Measurements from ENCODE around the gene ATG2B.
A peak's percentile ranks its signal among the peaks of the same experiment; 100 is the strongest.

ATG2B gene

GRCh38 chr14:96304956-96305355, 58.2 kb downstream of the ATG2B start:
- DNase-seq = peak in 1 of 2 experiments; percentile 13

DNA sequence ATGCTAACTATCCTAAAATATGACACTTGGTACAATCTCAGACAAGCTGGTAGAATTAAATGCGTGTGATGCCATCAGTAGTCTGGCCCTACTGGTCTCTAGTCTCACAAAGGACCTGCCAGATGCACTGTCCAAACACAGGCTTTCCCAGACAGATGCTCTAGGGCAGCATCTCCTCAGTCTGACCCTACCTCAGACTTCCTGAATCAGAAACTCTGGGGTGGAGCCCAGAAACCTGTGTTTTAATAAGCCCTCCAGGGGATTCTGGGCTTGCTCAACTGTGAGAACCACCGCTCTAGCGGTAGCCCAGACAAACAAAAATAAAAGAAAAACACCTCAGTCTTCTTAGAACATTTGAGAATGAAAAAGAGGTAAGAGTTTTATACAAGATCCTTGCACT, 59.2 kb downstream of the ATG2B start:
- DNase-seq = no peak

DNA sequence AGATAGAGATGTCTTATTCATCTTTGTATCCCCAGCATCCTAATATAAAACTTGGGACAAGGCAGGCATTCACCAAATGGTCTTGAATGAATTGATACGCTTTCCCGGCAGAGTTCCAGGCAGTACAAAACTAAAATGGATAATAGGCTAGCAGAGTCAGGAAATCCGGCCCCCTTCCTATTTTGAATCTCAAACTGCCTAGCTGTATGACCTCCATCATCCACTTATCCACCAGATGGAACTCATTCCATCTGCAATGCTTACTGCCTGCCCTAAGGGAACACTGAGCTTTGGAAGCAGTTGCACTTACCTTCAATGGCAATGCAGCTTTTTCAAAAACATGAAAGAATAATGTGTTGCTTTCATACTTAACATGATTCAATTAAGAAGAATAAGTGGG, 63.7 kb downstream of the ATG2B start:
- DNase-seq = no peak

DNA sequence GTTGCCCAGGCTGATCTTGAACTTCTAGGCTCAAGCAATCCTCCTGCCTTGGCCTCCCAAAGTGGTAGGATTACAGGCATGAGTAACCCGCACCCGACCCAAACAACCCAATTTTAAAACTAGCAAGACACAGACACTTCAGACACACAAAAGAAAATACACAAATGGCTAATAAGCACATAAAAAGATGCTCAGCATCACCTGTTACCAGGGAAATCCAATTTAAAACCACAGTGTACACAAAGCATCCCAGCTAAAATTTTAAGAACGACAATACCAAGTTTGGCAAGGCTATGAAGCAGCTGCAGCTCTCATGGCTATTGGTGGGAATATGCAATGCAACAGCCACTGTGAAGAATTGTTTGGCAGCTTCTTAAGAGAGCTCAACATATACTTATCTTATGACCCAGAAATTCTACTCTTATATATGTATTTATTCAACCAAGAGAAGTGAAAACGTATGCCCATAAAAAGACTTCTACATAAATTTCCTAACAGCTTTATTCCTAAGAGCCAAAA, 65.1 kb downstream of the ATG2B start:
- DNase-seq = no peak

GRCh38 chr14:96297000-96297399, 66.1 kb downstream of the ATG2B start:
- DNase-seq = peak in 1 of 2 experiments; percentile 52

DNA sequence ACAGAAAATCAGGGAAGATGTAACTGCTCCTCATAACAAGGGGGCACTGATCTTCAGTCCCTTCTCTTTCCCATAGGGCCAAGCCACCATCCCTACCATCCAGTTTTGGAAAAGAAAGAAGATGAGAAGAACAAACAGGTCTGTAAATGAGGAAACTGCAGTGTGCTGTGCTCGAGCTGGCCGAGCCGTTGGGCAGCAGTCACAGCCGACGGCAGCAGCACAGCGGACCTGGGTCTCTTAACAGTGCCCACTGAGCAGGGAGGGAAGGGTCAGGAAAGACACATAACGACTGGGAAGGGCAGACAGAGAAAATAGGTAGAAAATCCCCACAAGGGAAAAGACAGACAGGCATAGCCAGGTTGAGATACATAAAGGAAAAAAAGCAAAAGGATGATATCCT, 68.9 kb downstream of the ATG2B start:
- DNase-seq = no peak

DNA sequence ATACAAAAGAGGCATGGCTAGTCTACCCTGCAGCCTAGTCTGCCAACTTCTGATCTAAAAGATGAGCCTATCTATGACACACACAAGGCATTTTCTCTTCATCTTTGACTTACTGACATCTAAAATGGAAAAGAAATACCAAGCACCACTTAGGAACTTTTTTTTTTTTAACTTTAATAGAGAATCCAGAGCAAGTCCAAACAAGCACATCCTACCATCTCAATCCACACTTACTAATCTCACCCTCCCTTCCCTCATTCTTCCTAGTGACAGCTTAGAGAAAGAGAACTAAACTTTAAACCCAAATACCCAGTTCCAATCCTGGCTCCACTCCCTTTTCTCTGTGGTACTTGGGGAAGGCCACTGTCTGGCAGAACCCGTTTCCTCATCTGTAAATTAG, 75.3 kb downstream of the ATG2B start:
- no peak for DNase-seq

DNA sequence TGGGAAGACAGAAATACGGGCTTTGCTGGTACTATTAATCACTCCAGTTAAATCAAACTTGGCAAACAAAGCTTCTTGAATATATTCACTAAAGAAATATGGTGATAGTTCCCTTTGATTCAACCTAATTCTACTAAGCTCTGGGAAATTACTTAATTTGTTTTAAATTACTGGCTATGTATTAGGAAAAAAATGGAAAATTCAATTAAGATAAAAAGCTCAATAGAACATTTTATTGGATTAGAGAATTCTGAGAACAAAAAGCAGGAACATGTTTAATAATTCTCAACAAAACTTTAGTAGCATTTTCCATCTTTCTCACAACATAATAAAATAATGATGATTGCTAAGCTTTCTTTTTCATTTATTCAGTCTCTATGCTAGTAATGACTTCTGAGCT, 76.9 kb downstream of the ATG2B start:
- DNase-seq = no peak

- DNase-seq = no peak
Measured at GRCh38 chr14:96285667-96286066, 77.5 kb downstream of the ATG2B start.

GRCh38 chr14:96284430-96284829, 78.7 kb downstream of the ATG2B start:
- DNase-seq = no peak

DNA sequence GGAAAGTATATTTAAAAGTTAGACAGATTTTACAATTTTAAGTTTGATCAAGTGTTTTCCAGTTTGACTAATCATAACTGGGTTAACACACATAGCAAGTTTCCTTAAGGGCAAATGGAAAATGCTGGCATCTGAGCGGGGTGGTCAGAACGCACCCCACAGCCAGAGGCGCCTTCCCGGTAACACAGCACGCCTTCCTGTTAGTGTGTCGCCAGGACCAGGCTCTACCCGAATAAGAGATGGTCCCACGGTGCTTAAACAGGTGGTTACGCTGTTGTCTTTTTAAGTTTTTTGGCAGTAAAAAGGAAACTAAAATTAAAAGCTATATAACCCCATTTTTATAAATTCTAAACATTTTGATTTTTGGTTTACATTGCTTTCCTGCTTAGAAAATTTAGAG, 79.1 kb downstream of the ATG2B start:
- DNase-seq = no peak

DNA sequence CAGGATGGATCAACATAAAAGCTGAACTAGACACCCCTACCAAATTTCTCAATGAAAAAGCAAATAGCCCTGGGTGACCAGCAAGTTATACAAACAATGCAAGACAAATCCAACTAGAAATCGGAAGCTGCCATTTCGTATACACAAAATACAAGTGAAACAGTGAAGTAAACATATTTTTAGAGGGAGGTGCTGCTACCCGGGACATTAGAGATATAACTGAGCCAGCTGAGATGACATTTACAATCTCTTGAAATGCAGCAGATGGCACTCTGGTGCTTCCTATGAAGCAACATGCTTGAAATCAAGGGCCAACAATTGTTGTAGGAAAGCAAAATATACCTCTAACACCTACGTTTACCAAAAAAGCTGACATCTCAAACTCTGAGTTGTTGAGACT, 81.7 kb downstream of the ATG2B start:
- no peak for DNase-seq

GRCh38 chr14:96280104-96280503, 83.0 kb downstream of the ATG2B start:
- DNase-seq = no peak

- no peak for DNase-seq
Measured at GRCh38 chr14:96279564-96279963, 83.6 kb downstream of the ATG2B start.

DNA sequence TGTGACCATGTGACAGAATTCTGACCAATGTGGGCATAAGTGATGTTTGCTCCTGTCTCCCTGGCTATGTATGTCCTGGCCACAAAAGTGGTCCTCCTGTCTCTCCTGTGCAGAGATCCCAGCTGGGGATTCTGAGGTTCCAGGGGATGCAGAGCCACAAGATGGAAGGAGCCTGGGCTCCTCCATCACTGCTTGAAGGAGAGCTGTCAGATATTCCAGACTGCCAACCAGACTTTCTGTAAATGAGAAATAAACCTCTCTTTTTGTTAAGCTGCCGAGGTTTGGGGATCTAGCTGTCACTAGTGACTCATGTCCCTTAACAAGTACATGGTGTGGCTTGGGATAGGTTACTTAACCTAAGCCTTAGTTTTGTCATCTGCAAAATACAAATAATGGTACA, 85.3 kb downstream of the ATG2B start:
- no peak for DNase-seq

GRCh38 chr14:96275177-96276112, 87.7 kb downstream of the ATG2B start:
- peak; percentile 41 to 81 for DNase-seq

GRCh38 chr14:96274543-96274942, 88.6 kb downstream of the ATG2B start:
- DNase-seq = no peak

GRCh38 chr14:96274122-96274521, 89.0 kb downstream of the ATG2B start:
- DNase-seq = no peak

DNA sequence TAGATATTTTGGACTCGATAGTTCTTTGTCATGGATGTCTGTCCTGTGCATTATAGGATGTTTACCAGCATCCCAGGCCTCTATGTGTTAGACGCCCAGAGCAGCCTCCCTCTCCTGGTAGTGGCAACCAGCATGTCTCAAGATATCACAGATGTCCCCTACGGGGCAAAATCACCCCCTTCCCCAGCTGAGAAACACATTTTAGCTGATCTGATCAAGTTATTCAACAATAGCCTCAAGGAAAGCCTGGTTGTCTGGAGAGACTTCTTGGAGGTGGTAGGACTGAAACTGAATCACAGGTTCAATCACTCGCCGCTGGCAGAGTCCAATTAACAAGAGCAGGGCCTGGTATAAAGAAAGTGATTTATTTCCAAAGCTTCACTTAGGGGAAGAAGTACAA, 89.5 kb downstream of the ATG2B start:
- no peak for DNase-seq

GRCh38 chr14:96272777-96273473, 90.2 kb downstream of the ATG2B start:
- no peak for DNase-seq

DNA sequence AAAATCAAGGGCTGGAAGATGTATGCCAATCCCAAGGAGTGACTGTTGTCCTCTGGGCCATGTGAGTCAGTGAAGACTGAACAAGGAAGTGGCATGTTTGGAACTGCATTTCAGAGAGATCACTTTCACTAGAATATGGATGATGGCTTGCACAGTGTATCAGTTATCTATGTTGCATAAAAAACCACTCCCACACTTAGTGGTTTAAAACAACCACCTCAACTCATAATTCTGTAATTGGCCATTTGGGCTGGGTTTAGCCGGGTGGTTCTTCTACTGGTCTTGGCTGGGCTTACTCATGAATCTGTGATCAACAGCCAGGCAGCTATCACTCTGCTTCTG, 91.7 kb downstream of the ATG2B start:
- no peak for DNase-seq

DNA sequence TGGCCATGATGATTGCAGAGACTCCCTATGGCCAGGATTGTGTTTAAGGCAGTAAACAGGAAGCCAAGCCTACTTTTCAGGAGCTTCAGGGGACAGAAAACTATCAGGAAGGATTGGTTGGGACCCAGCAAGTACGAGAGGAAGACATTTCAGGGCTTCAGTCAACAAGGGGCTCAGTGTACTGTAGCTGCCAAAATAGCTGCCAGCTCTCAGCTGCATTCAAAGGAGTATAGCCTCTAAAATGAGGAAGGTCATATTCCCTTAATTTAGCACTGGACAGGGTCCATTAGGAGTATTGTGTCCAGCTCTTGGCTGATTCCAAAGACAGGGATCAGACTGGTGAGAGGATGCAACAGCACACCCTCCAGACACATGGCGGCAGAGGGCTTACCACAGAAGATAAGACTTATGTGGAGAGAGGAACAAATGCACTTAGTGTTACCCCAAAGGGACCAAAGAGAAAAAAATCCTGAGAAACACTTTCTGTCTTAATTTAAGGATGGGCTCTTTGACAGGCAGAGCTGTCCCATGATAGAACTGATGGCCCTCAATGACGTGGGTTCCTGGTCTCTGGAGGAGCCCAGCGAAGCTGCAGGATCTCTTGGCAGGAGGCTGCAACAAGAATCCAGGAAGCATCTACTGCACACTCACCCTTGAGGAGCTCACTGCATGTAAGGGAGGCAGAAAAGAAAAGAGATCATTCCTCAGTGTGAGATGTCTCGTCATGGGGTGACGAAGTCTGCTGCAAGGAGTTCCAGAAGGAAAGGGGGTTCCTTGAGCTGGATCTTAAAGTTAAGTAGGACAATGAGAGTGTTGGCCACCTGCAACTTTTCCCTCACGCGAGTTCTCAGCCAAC, 92.3 kb downstream of the ATG2B start:
- no peak for DNase-seq

DNA sequence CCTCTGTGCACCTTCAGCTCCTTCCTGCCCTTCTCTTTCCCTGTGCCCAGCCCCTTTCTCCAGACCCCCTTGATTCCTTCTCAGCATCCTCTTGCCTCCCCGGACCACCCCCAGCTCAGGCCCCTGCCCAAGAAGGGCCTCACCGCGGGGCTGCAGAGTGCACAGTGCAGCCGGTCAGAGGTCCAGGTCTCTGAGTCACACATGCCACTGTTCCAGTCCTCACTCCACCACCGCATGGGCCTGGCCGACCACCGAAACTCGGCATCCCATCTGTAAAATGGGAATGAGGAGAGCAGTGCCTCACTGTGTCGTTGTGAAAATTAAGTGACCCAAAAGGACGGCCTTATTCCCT, 93.8 kb downstream of the ATG2B start:
- no peak for DNase-seq

Measured in NCI-H526 (cell line).